Activated CD4-positive, alpha-beta T cell treated with anti-CD3 and anti-CD28 coated beads for 36 hours (primary cell): ENCODE results near the gene EOLA1. TPM values are rescaled to one million over a fixed set of nuclear protein-coding genes. Genes with fewer than 3 reads are reported as not detected.
A peak's percentile ranks its signal among the peaks of the same experiment; 100 is the strongest.
"Not testable (repeated sequence)": the region's sequence is repeated elsewhere in the genome, so short reads cannot be mapped to it uniquely, and the experiment has no call there.

Source experiments
- ATAC-seq: fragments of 200-7000 bp; cut with Tn5 transposase; one replicate; pipeline ENCODE4 v1.10.0; 2021; ENCODE audit warnings: mild to moderate bottlenecking, moderate library complexity
- CTCF ChIA-PET: fragments of 350-600 bp; sonication (Branson Sonifier 250); formaldehyde crosslinking; loops from one replicate; lab custom pipeline; 2021; ENCODE audit warnings: antibody characterized with exemption; lab: Charles Lee
- POLR2A ChIA-PET: fragments of 350-600 bp; sonication (Branson Sonifier 250); formaldehyde crosslinking; loops from one replicate; lab custom pipeline; 2021; ENCODE audit warnings: antibody characterized with exemption, inconsistent platforms; lab: Charles Lee
- DNase-seq: peaks from one replicate; pipeline ENCODE4 v3.0.0-alpha.2; 2020
- H3K27ac Mint-ChIP-seq: one replicate; pipeline ENCODE4 v1.8.0; 2021; ENCODE audit warnings: mixed read lengths
- H3K27me3 Mint-ChIP-seq: one replicate; pipeline ENCODE4 v1.8.0; 2021; ENCODE audit warnings: mixed read lengths
- H3K36me3 Mint-ChIP-seq: one replicate; pipeline ENCODE4 v1.8.0; 2021; ENCODE audit warnings: low read depth, mixed read lengths
- H3K4me1 Mint-ChIP-seq: one replicate; pipeline ENCODE4 v1.8.0; 2021; ENCODE audit warnings: mixed read lengths
- H3K4me3 Mint-ChIP-seq: one replicate; pipeline ENCODE4 v1.8.0; 2021; ENCODE audit warnings: mild to moderate bottlenecking, moderate library complexity, mixed read lengths
- H3K9me3 Mint-ChIP-seq: one replicate; pipeline ENCODE4 v1.8.0; 2021; ENCODE audit warnings: low read depth, mixed read lengths
- intact Hi-C, 2 experiments: fragments of 100-400 bp; cut with DNase I in 1 of 2; cut with micrococcal nuclease in 1 of 2; formaldehyde crosslinking; loops; one replicate each; pipeline versions ENCODE4 v1.14.2 to v1.15.1; 2022 to 2024; cut with DNase I, micrococcal nuclease
- total RNA-seq, 2 experiments: library from RNA; stranded (reverse); gene quantifications; one replicate each; pipeline ENCODE4 v1.2.3, GENCODE V29; 2021

Gene EOLA1
- 10 to 100 TPM; 29.4 to 37.4 TPM for total RNA-seq

- CTCF ChIA-PET = interaction anchor here (0.5 to 1.2 kb wide), 4 partner anchors 13 to 1174 kb away, joined by 3 to 4 read pairs (median 3); no protein-coding TSS in a partner anchor
- Mint-ChIP-seq H3K4me3 (peak within 1 kb of the TSS; percentile 82), H3K27me3 (no peaks in the 10 kb centered on the region), H3K36me3 (peaks cover 3% of the 10 kb centered on the region), H3K9me3 (no peaks in the 10 kb centered on the region), H3K4me1 (peaks cover 9% of the 10 kb centered on the region), H3K27ac (peak within 1 kb of the TSS; percentile 98)
- POLR2A ChIA-PET = interaction anchor here (1.6 to 2.7 kb wide), 4 partner anchors 13 to 398 kb away, joined by 6 to 30 read pairs (median 9); partner anchors contain the start of genes EOLA2 and IDS
- ATAC-seq (peak; percentile 82), DNase-seq (peak; percentile 94)
- intact Hi-C loops = loop anchor here in 1 of 2 experiments (2.0 kb wide), 3 partner anchors 36 to 1028 kb away; partner anchors contain the start of genes IDS, MTM1 and TMEM185A
Observed at GRCh38 chrX:149540621-149541520, at the start of gene EOLA1. Gene EOLA1, plus strand, starts transcription at chrX:149541012. Its CDS starts 4,619 bp downstream, at chrX:149545631.

GRCh38 chrX:149491812-149492211 lies 49.0 kb upstream of the EOLA1 start:
- H3K4me1 Mint-ChIP-seq = peaks cover 4% of the 10 kb centered on the region
- ATAC-seq (no peak), DNase-seq (no peak)
- no peak overlapping the region for H3K4me3 Mint-ChIP-seq
- ChIA-PET CTCF (no interaction called here), POLR2A (interaction anchor here (0.7 kb wide), 1 partner anchor 139 kb away, joined by 3 read pairs; no protein-coding TSS in a partner anchor)
- H3K27ac Mint-ChIP-seq = no peak overlapping the region
- peaks cover 25% of the 10 kb centered on the region for H3K36me3 Mint-ChIP-seq
- no peaks in the 10 kb centered on the region for H3K9me3 Mint-ChIP-seq
- H3K27me3 Mint-ChIP-seq = no peaks in the 10 kb centered on the region
- intact Hi-C loops = no loop called here

- ATAC-seq = no peak
- H3K4me3 Mint-ChIP-seq = no peak overlapping the region
- CTCF ChIA-PET = interaction anchor here (1.0 kb wide), 1 partner anchor 9 kb away, joined by 4 read pairs; no protein-coding TSS in a partner anchor
Observed at GRCh38 chrX:149493567-149494562, 46.9 kb upstream of the EOLA1 start.

DNA sequence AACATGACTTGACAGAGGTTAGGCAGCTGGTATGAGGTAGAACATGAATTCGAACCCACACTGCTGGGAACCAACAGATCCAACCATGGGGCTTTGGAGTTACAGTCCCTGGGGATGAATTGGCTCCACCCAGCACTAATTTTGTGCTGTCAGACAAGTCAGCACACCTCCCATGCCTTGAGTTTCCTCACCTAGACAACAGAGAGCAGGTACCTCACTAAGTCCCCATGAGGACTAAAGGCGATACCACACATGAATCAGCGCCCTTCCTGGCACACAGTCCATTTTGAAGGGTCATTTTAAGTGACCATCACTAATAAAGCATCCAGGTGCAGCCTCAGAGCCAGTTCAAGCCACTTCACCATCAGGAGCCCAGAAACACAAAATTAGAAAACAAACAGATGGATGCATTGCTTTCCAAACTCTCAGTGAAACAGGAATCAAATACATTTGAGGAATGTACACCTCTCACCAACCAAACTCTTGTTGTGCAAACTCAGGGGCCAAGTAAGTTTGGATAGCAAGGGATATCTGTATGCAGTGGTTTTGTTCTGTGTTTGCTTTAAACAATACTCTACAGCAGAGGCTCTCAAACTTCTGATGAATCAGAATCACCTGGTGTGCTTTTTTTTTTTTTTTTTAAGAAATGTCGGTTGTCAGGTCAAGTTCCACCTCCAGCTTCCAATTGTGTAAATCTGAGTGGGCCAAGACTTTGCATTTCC lies 45.8 kb upstream of the EOLA1 start:
- intact Hi-C loops = no loop called here
- CTCF ChIA-PET = no interaction called here
- H3K27me3 Mint-ChIP-seq = no peaks in the 10 kb centered on the region

More at GRCh38 chrX:149493567-149494562, 46.9 kb upstream of the EOLA1 start:
- Mint-ChIP-seq H3K36me3 (peaks cover 25% of the 10 kb centered on the region), H3K9me3 (no peaks in the 10 kb centered on the region), H3K27me3 (no peaks in the 10 kb centered on the region), H3K27ac (no peak overlapping the region), H3K4me1 (peaks cover 4% of the 10 kb centered on the region)
- POLR2A ChIA-PET = no interaction called here
- intact Hi-C loops = no loop called here
- DNase-seq = no peak

GRCh38 chrX:149495573-149496071 lies 45.2 kb upstream of the EOLA1 start:
- Mint-ChIP-seq H3K27me3 (no peaks in the 10 kb centered on the region), H3K4me3 (no peak overlapping the region), H3K36me3 (peaks cover 25% of the 10 kb centered on the region), H3K27ac (no peak overlapping the region), H3K4me1 (peaks cover 13% of the 10 kb centered on the region), H3K9me3 (no peaks in the 10 kb centered on the region)
- POLR2A ChIA-PET = interaction anchor here (0.5 kb wide), 1 partner anchor 1493 kb away, joined by 3 read pairs; no protein-coding TSS in a partner anchor
- ATAC-seq (no peak), DNase-seq (no peak)
- CTCF ChIA-PET = no interaction called here
- intact Hi-C loops = no loop called here

More for the DNA sequence above, 45.8 kb upstream of the EOLA1 start:
- H3K27ac Mint-ChIP-seq = no peak overlapping the region
- no peak overlapping the region for H3K4me3 Mint-ChIP-seq
- ATAC-seq (no peak), DNase-seq (no peak)
- H3K4me1 Mint-ChIP-seq = peaks cover 7% of the 10 kb centered on the region
- H3K36me3 Mint-ChIP-seq = peaks cover 25% of the 10 kb centered on the region
- H3K9me3 Mint-ChIP-seq = no peaks in the 10 kb centered on the region
- POLR2A ChIA-PET = interaction anchor here (0.6 kb wide), 1 partner anchor 1416 kb away, joined by 11 read pairs; no protein-coding TSS in a partner anchor

DNA sequence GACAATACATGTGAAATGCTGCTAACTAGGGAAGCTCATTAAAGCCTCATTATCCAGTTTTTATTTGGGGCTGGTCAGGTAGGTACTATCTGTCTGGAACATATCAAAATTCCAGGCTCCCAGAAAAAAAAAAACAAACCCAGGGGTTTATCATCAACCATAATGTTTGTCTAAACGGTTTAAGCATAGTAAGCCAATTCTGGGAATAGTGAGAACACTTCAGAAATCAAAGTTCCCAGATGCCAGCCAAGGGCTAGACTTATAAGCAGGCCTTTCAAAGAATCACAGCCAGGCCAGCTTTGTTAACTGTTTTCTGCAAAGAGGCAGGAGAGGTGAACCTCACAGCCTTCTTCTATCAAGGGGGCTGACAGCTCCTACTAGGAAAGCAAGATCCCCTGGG lies 43.8 kb upstream of the EOLA1 start:
- peaks cover 28% of the 10 kb centered on the region for H3K36me3 Mint-ChIP-seq
- no peaks in the 10 kb centered on the region for H3K9me3 Mint-ChIP-seq
- no peak overlapping the region for H3K4me3 Mint-ChIP-seq
- no peak overlapping the region for H3K27ac Mint-ChIP-seq
- no peak for DNase-seq
- H3K27me3 Mint-ChIP-seq = no peaks in the 10 kb centered on the region
- ChIA-PET CTCF (no interaction called here), POLR2A (no interaction called here)
- intact Hi-C loops = no loop called here
- H3K4me1 Mint-ChIP-seq = peaks cover 22% of the 10 kb centered on the region
- ATAC-seq = no peak

- ChIA-PET CTCF (interaction anchor here (0.8 kb wide), 1 partner anchor 10 kb away, joined by 3 read pairs; no protein-coding TSS in a partner anchor), POLR2A (no interaction called here)
- Mint-ChIP-seq H3K36me3 (peaks cover 28% of the 10 kb centered on the region), H3K9me3 (no peaks in the 10 kb centered on the region), H3K4me3 (no peak overlapping the region), H3K27ac (no peak overlapping the region), H3K27me3 (no peaks in the 10 kb centered on the region), H3K4me1 (peaks cover 24% of the 10 kb centered on the region)
- DNase-seq (no peak), ATAC-seq (no peak)
- intact Hi-C loops = no loop called here
Observed at GRCh38 chrX:149497626-149498025, 43.2 kb upstream of the EOLA1 start.

GRCh38 chrX:149498767-149499166 lies 42.0 kb upstream of the EOLA1 start:
- ChIA-PET POLR2A (no interaction called here), CTCF (no interaction called here)
- no peak for DNase-seq

GRCh38 chrX:149499766-149500165 lies 41.0 kb upstream of the EOLA1 start:
- ATAC-seq = no peak
- CTCF ChIA-PET = no interaction called here
- no peak for DNase-seq
- Mint-ChIP-seq H3K36me3 (peaks cover 30% of the 10 kb centered on the region), H3K4me3 (no peak overlapping the region), H3K27ac (peak overlapping the region; percentile 25), H3K4me1 (peaks cover 31% of the 10 kb centered on the region), H3K9me3 (no peaks in the 10 kb centered on the region), H3K27me3 (no peaks in the 10 kb centered on the region)
- POLR2A ChIA-PET = no interaction called here
- intact Hi-C loops = loop anchor here in 1 of 2 experiments (10.0 kb wide), 1 partner anchor 865 kb away; the partner anchor contains the start of gene MAMLD1

More at GRCh38 chrX:149498767-149499166, 42.0 kb upstream of the EOLA1 start:
- H3K9me3 Mint-ChIP-seq = no peaks in the 10 kb centered on the region
- ATAC-seq = no peak
- no peak overlapping the region for H3K4me3 Mint-ChIP-seq
- peaks cover 28% of the 10 kb centered on the region for H3K36me3 Mint-ChIP-seq
- intact Hi-C loops = no loop called here
- H3K27me3 Mint-ChIP-seq = no peaks in the 10 kb centered on the region
- H3K27ac Mint-ChIP-seq = no peak overlapping the region
- H3K4me1 Mint-ChIP-seq = peaks cover 27% of the 10 kb centered on the region

GRCh38 chrX:149502923-149503322 lies 37.9 kb upstream of the EOLA1 start:
- not testable (repeated sequence) for H3K27me3 Mint-ChIP-seq, DNase-seq, H3K9me3 Mint-ChIP-seq, H3K27ac Mint-ChIP-seq, H3K4me3 Mint-ChIP-seq, ATAC-seq
- intact Hi-C loops = loop anchor here in 1 of 2 experiments (10.0 kb wide), 1 partner anchor 862 kb away; the partner anchor contains the start of gene MAMLD1
- peaks cover 19% of the 10 kb centered on the region for H3K36me3 Mint-ChIP-seq
- H3K4me1 Mint-ChIP-seq = peaks cover 35% of the 10 kb centered on the region
- ChIA-PET POLR2A (interaction anchor here (2.7 kb wide), 1 partner anchor 37 kb away, joined by 12 read pairs; the partner anchor contains the start of gene EOLA1), CTCF (interaction anchor here (1.1 kb wide), 1 partner anchor 9 kb away, joined by 4 read pairs; no protein-coding TSS in a partner anchor)
